GM21786 (cell line): Measurements from ENCODE around the gene MAP4K3.
"Not testable (repeated sequence)": the region's sequence is repeated elsewhere in the genome, so short reads cannot be mapped to it uniquely, and the experiment has no call there.

ENCODE experiments used
- ATAC-seq: cut with Tn5 transposase; IDR thresholded peaks from one replicate; pipeline ENCODE4 v1.9.1; 2021; ENCODE audit not compliant: unreplicated experiment

MAP4K3 gene

GRCh38 chr2:39377226-39377939, 59.7 kb downstream of the MAP4K3 start:
- peak; percentile 86 for ATAC-seq

GRCh38 chr2:39375917-39376316, 61.2 kb downstream of the MAP4K3 start:
- ATAC-seq, result no peak

- no peak for ATAC-seq
Measured at GRCh38 chr2:39373181-39373802, 63.8 kb downstream of the MAP4K3 start.

GRCh38 chr2:39370101-39370500, 67.0 kb downstream of the MAP4K3 start:
- no peak for ATAC-seq

DNA sequence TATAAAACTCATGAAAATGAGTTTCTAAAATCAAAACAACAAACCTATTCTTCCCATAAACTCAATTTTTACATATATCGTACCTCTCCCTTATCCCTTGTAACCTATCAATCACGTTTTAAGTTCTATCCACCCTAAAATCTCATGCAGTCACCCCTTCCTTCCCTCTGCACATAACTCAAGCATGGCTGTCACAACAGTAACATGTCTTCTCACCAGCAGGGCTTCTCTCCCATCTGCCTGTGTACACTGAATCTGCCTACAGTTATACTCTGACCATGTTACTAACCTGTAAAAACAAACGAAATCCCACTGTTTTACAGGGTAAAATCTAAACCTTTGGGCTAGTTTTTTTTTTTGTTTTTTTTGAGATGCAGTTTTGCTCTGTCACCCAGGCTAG, 68.2 kb downstream of the MAP4K3 start:
- ATAC-seq, result no peak

DNA sequence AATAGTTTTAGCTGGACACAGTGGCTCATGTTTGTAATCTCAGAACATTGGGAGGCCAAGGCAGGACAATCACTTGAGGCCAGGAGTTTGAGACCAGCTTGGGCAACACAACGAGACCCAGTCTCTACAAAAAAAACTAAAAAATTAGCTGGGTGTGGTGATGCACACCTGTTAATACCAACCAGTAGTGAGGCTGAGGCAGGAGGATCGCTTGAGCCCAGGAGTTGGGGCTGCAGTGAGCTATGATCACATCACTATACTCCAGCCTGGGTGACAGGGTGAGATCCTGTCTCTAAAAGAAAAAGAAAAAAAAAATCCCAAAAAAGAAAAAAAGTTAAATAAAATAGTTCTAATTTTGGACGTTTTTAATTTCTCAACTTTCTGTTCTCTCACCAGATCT, 68.7 kb downstream of the MAP4K3 start:
- no peak for ATAC-seq

DNA sequence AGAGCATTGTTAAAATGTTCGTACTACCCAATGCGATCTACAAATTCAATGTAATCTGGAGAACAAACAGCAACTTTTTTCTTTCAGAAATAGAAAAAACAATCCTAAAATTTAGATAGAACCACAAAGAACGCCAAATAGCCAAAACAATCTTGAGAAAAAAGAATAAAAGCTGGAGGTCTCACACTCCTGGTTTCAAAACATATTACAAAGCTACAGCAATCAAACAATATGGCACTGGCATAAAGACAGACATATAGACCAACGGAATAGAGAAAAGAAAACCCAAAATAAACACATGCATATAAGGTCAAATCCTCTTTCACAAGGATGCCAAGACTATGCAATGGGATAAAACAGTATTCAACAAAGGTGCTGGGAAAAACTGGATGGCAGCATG, 74.5 kb downstream of the MAP4K3 start:
- no peak for ATAC-seq

DNA sequence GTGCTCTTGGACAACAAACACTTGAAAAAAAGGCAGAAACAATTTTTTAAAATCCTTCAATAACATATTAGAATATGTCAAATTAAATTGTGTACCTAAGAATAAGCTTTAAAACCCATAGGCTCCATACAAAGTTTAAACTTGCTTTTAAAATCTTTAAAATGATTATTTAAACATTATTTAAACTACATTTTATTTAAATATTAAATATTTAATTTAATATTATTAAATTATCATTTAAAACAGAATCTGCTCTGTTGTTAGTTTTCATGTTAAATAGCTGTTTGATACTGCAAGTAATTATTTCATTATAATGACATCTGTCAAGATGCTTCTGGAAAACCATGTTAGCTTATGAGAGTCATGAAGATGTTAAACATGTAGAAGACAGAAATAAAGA, 75.6 kb downstream of the MAP4K3 start:
- ATAC-seq, result no peak

- not testable (repeated sequence) for ATAC-seq
Measured at GRCh38 chr2:39360342-39360741, 76.7 kb downstream of the MAP4K3 start.

DNA sequence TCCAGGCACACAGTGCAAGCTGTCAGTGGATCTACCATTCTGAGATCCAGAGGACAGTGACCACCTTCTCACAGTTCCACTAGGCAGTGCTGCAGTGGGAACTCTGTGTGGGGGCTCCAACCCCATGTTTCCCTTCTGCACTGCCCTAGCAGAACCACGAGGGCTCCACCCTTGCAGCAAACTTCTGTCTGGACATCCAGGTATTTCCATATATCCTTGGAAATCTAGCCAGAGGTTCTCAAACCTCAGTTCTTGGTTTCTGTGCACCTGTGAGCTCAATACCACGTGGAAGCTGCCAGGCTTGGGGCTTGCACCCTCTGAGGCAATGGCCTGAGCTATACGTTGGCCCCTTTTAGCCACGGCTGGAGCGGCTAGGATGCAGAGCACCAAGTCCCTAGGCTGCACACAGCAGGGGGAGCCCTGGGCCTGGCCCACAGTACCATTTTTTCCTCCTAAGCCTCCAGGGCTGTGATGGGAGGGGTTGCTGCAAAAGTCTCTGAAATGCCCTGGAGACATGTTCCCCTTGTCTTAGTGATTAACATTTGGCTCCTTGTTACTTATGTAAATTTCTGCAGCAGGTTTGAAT, 77.5 kb downstream of the MAP4K3 start:
- ATAC-seq, result no peak

DNA sequence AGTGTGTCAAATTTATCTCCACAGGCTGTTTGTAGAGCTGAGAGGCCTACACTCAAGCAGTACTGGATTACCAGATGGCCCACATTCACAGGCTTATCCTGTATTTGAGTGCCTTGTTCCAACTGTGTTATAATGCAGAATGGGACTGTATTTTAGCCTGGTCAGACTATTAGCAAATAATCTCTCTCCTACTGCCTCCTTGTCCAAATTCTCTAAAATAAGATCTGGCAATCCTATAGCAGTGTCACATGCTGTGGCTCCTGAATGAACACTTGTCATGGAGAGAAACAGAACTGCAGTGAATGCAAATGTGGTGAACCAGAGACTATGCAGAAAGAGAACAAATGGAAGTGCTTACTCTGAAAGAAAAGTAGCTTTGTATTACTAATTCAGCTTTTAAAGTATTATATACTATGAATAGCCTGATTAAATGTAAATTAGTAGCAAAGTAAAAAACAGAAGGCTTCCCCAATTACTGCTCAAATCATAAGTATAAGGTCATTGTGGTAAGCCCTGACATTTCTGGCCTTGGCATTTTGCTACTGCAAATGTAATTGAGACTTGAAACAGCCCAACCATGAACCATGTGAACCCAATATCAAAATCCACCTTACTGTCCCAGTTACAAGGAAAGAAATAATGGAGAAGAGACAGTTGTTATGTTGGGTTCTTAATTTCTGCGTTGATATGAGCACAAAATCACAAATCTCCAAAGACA, 80.0 kb downstream of the MAP4K3 start:
- ATAC-seq, result no peak

GRCh38 chr2:39350658-39351057, 86.4 kb downstream of the MAP4K3 start:
- ATAC-seq, result no peak

- ATAC-seq, result no peak
Measured at GRCh38 chr2:39338502-39338901, 98.6 kb downstream of the MAP4K3 start.

DNA sequence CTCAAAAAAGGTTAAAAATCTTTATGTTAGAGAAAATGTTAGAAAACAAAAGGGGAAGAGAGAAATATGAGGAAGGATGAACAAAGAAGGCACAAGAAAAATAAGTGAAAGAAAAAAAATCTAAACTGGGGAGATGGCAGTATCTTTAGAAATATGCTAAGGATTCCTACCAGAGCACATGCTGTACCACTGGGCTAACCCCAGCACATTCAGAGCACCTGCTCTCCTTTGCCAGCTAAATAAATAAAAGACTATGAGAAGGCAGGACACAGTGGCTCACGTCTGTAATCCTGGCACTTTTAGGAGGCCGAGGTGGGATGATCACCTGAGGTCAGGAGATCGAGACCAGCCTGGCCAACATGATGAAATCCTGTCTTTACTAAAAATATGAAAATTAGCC, 101.2 kb downstream of the MAP4K3 start:
- no peak for ATAC-seq

DNA sequence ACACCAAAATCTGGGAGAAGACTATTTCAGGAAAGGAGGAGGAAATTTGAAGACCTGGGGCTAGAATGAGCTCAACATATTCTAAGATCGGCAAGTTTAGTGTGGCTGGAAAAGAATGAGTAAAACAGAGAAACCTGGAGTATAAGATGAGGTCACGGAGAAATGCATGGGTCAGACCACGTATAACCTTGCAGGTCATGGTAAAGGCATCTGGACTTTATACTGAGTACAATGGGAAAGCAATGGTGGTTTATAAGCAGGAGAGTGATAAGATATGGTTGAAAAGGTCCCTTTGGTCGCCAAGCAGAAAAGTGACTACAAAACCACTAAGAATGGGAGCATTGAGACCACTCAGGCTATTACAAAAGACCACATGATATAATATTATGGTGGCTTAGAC, 102.1 kb downstream of the MAP4K3 start:
- ATAC-seq, result no peak

GRCh38 chr2:39334529-39334928, 102.6 kb downstream of the MAP4K3 start:
- no peak for ATAC-seq

DNA sequence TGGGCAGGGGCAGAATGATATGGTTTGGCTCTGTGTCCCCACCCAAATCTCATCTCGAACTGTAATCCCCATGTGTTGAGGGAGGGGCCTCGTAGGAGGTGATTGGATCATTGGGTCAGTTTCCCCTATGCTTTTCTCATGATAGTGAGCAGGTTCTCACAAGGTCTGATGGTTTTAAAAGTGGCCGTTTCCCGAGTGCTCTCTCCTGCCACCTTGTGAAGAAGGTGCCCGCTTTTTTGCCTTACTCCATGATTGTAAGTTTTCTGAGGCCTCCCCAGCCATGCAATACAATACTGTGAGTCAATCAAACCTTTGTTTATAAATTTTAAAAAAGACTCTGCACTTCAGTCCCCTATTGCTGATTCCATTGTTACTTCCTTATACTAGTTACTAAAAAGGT, 110.4 kb downstream of the MAP4K3 start:
- no peak for ATAC-seq

DNA sequence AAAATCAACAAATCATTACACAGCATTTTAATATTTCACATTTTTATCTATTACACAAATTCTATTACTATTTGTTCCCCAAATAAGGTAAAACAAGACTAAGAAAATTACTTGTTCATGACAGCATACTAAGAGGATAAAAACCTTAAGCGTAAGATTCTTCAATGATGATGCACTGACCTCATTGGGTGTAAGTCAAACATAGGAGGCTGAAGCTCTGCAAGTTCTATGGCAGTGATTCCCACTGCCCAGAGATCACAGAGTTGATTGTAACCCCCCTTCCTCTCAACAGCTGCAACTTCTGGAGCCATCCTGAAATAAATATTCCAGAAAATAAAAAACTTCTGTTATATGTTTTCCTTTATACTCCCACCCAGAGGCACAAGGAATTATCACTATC, 111.1 kb downstream of the MAP4K3 start:
- ATAC-seq, result no peak

DNA sequence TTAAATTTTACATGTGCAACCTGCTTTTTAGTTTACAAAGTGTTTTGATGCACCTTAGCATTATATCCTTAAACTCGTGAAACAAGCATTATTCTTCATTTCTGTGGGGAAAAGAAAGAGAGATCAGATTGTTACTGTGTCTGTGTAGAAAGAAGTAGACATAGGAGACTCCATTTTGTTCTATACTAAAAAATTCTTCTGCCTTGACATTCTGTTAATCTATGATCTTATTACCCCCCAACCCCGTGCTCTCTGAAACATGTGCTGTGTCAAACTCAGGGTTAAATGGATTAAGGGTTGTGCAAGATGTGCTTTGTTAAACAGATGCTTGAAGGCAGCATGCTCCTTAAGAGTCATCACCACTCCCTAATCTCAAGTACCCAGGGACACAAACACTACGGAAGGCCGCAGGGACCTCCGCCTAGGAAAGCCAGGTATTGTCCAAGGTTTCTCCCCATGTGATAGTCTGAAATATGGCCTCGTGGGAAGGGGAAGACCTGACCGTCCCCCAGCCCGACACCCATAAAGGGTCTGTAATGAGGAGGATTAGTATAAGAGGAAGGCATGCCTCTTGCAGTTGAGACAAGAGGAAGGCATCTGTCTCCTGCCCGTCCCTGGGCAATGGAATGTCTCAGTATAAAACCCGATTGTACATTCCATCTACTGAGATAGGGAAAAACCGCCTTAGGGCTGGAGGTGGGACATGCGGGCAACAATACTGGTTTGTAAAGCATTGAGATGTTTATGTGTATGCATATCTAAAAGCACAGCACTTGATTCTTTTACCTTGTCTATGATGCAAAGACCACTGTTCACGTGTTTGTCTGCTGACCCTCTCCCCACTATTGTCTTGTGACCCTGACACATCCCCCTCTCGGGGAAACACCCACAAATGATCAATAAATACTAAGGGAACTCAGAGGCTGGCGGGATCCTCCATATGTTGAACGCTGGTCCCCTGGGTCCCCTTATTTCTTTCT, 115.7 kb downstream of the MAP4K3 start:
- ATAC-seq, result not testable (repeated sequence)

DNA sequence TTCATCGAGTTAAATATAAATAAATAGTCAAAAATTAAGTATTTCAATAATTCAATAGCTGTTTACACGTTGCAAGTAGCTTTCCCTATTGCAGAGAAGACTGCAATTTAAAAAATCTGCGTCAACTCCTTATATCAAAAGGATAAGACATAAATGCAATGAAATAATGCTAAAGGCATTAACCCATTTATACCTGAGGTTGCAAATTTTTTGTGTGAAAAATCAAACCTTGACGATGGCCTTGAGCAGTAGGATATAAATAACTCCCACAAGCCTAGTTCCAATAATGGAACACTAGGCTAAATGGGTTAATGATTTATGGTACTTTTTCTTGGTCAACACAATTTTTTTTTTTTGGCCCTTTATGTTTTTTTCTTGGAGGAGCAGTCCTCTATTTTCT, 116.9 kb downstream of the MAP4K3 start:
- ATAC-seq, result no peak

DNA sequence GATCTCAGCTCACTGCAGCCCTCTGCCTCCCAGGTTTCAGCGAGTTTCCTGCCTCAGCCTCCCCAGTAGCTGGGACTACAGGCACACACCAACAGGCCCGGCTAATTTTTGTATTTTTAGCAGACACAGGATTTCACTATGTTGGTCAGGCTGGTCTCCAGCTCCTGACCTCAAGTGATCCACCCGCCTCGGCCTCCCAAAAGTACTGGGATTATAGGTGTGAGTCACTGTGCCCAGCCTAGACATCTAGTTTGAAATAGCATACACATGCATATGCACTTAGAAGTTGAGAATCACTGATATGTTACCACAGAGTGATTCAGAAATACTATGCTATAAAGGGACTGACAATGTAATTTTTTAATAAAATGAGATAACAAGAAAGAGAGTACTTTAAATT, 123.5 kb downstream of the MAP4K3 start:
- ATAC-seq, result no peak
